Neural progenitor cell (in vitro differentiated cells): ENCODE measurements around the gene C12orf76. TPM values are rescaled to one million over a fixed set of nuclear protein-coding genes. Genes with fewer than 3 reads are reported as not detected.

Experiments used
- DNase-seq: peaks from one replicate; pipeline ENCODE4 v3.0.0-alpha.2; 2016; ENCODE audit warnings: low spot score
- H2AFZ ChIP-seq: fragments of 200-600 bp; sonication (generic); replicated peaks from 2 replicates; pipeline ENCODE4 v1.6.1; 2016; ENCODE audit warnings: antibody characterized with exemption
- H3F3A ChIP-seq: fragments of 200-600 bp; sonication (generic); 2 replicates; pipeline ENCODE4 v1.6.1; 2016; ENCODE audit warnings: antibody characterized with exemption, low read depth
- H3K27ac ChIP-seq: fragments of 200-600 bp; sonication (generic); 2 replicates; pipeline ENCODE4 v1.5.1; 2016; ENCODE audit warnings: mild to moderate bottlenecking
- H3K27me3 ChIP-seq: fragments of 200-600 bp; sonication (generic); 2 replicates; pipeline ENCODE4 v1.6.1; 2016; ENCODE audit warnings: mild to moderate bottlenecking, moderate library complexity
- H3K36me3 ChIP-seq: fragments of 200-600 bp; sonication (generic); 2 replicates; pipeline ENCODE4 v1.5.1; 2016
- H3K4me1 ChIP-seq: fragments of 200-600 bp; sonication (generic); 2 replicates; pipeline ENCODE4 v1.6.1; 2016; ENCODE audit warnings: mixed run types
- H3K4me2 ChIP-seq: fragments of 200-600 bp; sonication (generic); 2 replicates; pipeline ENCODE4 v1.6.1; 2016
- H3K4me3 ChIP-seq: fragments of 200-600 bp; sonication (generic); 2 replicates; pipeline ENCODE4 v1.5.1; 2016
- H3K79me2 ChIP-seq: fragments of 200-600 bp; sonication (generic); 2 replicates; pipeline ENCODE4 v1.6.1; 2016; ENCODE audit warnings: low read depth
- H3K9ac ChIP-seq: fragments of 200-600 bp; sonication (generic); 2 replicates; pipeline ENCODE4 v1.6.1; 2016
- H3K9me3 ChIP-seq: fragments of 200-600 bp; sonication (generic); 2 replicates; pipeline ENCODE4 v1.5.1; 2016; ENCODE audit warnings: low read depth
- H4K20me1 ChIP-seq: fragments of 200-600 bp; sonication (generic); 2 replicates; pipeline ENCODE4 v1.6.1; 2016; ENCODE audit warnings: low read depth
- H3K27ac Mint-ChIP-seq: 3 replicates; pipeline ENCODE4 v1.8.0; 2021; ENCODE audit warnings: mixed read lengths
- H3K27me3 Mint-ChIP-seq: 2 replicates; pipeline ENCODE4 v1.8.0; 2022; ENCODE audit warnings: low read depth, mild to moderate bottlenecking, inconsistent platforms, moderate library complexity, mixed read lengths; ENCODE audit not compliant: insufficient read depth
- H3K36me3 Mint-ChIP-seq: 3 replicates; pipeline ENCODE4 v1.8.0; 2021; ENCODE audit warnings: mixed read lengths
- H3K4me1 Mint-ChIP-seq: 3 replicates; pipeline ENCODE4 v1.8.0; 2021; ENCODE audit warnings: mixed read lengths
- H3K4me3 Mint-ChIP-seq: 3 replicates; pipeline ENCODE4 v1.8.0; 2021; ENCODE audit warnings: mild to moderate bottlenecking, moderate library complexity, mixed read lengths
- H3K9me3 Mint-ChIP-seq: 3 replicates; pipeline ENCODE4 v1.8.0; 2020; ENCODE audit warnings: mixed read lengths
- CTCF ChIP-seq: fragments of 200-600 bp; sonication (generic); IDR thresholded peaks from 2 replicates; pipeline ENCODE4 v1.5.1; 2017; ENCODE audit warnings: antibody characterized with exemption, mild to moderate bottlenecking
- EZH2 ChIP-seq: fragments of 200-600 bp; sonication (generic); IDR thresholded peaks from 2 replicates; pipeline ENCODE4 v1.6.1; 2017; ENCODE audit warnings: antibody characterized with exemption, mild to moderate bottlenecking, moderate library complexity
- EZH2phosphoT487 ChIP-seq: fragments of 200-600 bp; sonication (generic); IDR thresholded peaks from 2 replicates; pipeline ENCODE4 v1.6.1; 2017; ENCODE audit warnings: antibody characterized with exemption
- total RNA-seq: library from RNA; depleted of rRNA; stranded (reverse); fragments of >200 nt; gene quantifications from 2 replicates; pipeline ENCODE4 v1.2.3, GENCODE V29; 2015; ENCODE audit warnings: low replicate concordance

The C12orf76 gene
- total RNA-seq, 1 donor from 2014 or later = 48.8 TPM

- peaks cover 8% of the 10 kb centered on the region for H3K27me3 Mint-ChIP-seq
- TF ChIP-seq CTCF = no peak
- no peak for TF ChIP-seq EZH2
- TF ChIP-seq EZH2phosphoT487 = no peak
- H3K4me1 ChIP-seq = no peaks in the 10 kb centered on the region
- no peaks in the 10 kb centered on the region for H3K9me3 ChIP-seq
- no peaks in the 10 kb centered on the region for H3K36me3 Mint-ChIP-seq
- no peaks in the 10 kb centered on the region for H4K20me1 ChIP-seq
- no peak overlapping the region for H2AFZ ChIP-seq
- no peaks in the 10 kb centered on the region for H3K4me1 Mint-ChIP-seq
- H3K4me2 ChIP-seq = no peak overlapping the region
- no peak overlapping the region for H3K27ac ChIP-seq
- H3K27me3 ChIP-seq = no peaks in the 10 kb centered on the region
- H3K36me3 ChIP-seq = no peaks in the 10 kb centered on the region
- H3K9ac ChIP-seq = no peak overlapping the region
- no peaks in the 10 kb centered on the region for H3K9me3 Mint-ChIP-seq
- DNase-seq = no peak
- H3K27ac Mint-ChIP-seq = no peak overlapping the region
- no peak overlapping the region for H3K4me3 Mint-ChIP-seq
- H3K4me3 ChIP-seq = no peak overlapping the region
- H3F3A ChIP-seq = no peaks in the 10 kb centered on the region
- H3K79me2 ChIP-seq = no peaks in the 10 kb centered on the region
Measured at GRCh38 chr12:110067531-110067930, 19.2 kb upstream of the C12orf76 start.

- Histone ChIP-seq H2AFZ (no peak overlapping the region), H3F3A (no peaks in the 10 kb centered on the region), H3K27ac (no peak overlapping the region), H3K4me1 (no peaks in the 10 kb centered on the region), H3K79me2 (no peaks in the 10 kb centered on the region), H3K27me3 (no peaks in the 10 kb centered on the region), H4K20me1 (no peaks in the 10 kb centered on the region), H3K4me3 (no peak overlapping the region), H3K36me3 (no peaks in the 10 kb centered on the region), H3K9me3 (no peaks in the 10 kb centered on the region), H3K4me2 (no peak overlapping the region), H3K9ac (no peak overlapping the region)
- H3K4me3 Mint-ChIP-seq = no peak overlapping the region
- H3K36me3 Mint-ChIP-seq = no peaks in the 10 kb centered on the region
- H3K27ac Mint-ChIP-seq = no peak overlapping the region
- no peak for DNase-seq
- H3K9me3 Mint-ChIP-seq = no peaks in the 10 kb centered on the region
- H3K4me1 Mint-ChIP-seq = no peaks in the 10 kb centered on the region
- H3K27me3 Mint-ChIP-seq = peaks cover 9% of the 10 kb centered on the region
- no peak for TF ChIP-seq CTCF
- no peak for TF ChIP-seq EZH2phosphoT487
- no peak for TF ChIP-seq EZH2
Measured at GRCh38 chr12:110065540-110065939, 17.2 kb upstream of the C12orf76 start.

GRCh38 chr12:110062241-110062640 is 13.9 kb upstream of the C12orf76 start:
- no peak for DNase-seq
- Mint-ChIP-seq H3K36me3 (no peaks in the 10 kb centered on the region), H3K27me3 (peaks cover 6% of the 10 kb centered on the region), H3K4me3 (no peak overlapping the region), H3K9me3 (no peaks in the 10 kb centered on the region), H3K27ac (no peak overlapping the region), H3K4me1 (peaks cover 3% of the 10 kb centered on the region)
- Histone ChIP-seq H3K27me3 (no peaks in the 10 kb centered on the region), H4K20me1 (no peaks in the 10 kb centered on the region), H3K4me2 (no peak overlapping the region), H3K79me2 (no peaks in the 10 kb centered on the region), H3K4me3 (no peak overlapping the region), H3K27ac (no peak overlapping the region), H3K36me3 (no peaks in the 10 kb centered on the region), H3F3A (no peaks in the 10 kb centered on the region), H2AFZ (no peak overlapping the region), H3K9ac (no peak overlapping the region), H3K9me3 (no peaks in the 10 kb centered on the region), H3K4me1 (no peaks in the 10 kb centered on the region)
- TF ChIP-seq EZH2phosphoT487 (no peak), EZH2 (no peak), CTCF (no peak)

GRCh38 chr12:110059651-110060000 is 11.3 kb upstream of the C12orf76 start:
- Mint-ChIP-seq H3K9me3 (no peaks in the 10 kb centered on the region), H3K27ac (no peak overlapping the region), H3K4me1 (peaks cover 14% of the 10 kb centered on the region), H3K36me3 (no peaks in the 10 kb centered on the region), H3K27me3 (peaks cover 10% of the 10 kb centered on the region), H3K4me3 (no peak overlapping the region)
- Histone ChIP-seq H3F3A (no peaks in the 10 kb centered on the region), H3K9me3 (no peaks in the 10 kb centered on the region), H3K4me2 (no peak overlapping the region), H3K4me1 (no peaks in the 10 kb centered on the region), H3K9ac (no peak overlapping the region), H3K4me3 (no peak overlapping the region), H3K36me3 (no peaks in the 10 kb centered on the region), H3K79me2 (no peaks in the 10 kb centered on the region), H2AFZ (no peak overlapping the region), H3K27ac (no peak overlapping the region), H4K20me1 (no peaks in the 10 kb centered on the region), H3K27me3 (no peaks in the 10 kb centered on the region)
- no peak for DNase-seq
- TF ChIP-seq CTCF (no peak), EZH2 (no peak), EZH2phosphoT487 (no peak)
